Adipose tissue (tissue), 3 donors: Measurements from ENCODE around the gene BET1L. TPM values are rescaled to one million over a fixed set of nuclear protein-coding genes. Genes with fewer than 3 reads are reported as not detected.
"Not testable (repeated sequence)": the region's sequence is repeated elsewhere in the genome, so short reads cannot be mapped to it uniquely, and the experiment has no call there.

Source experiments
- H3K27ac ChIP-seq: one replicate; pipeline ENCODE4 v1.5.1; 2013; ENCODE audit warnings: low read depth, low read length
- WGBS, 3 donors: extraction: QIAGEN DNeasy Blood & Tissue Kit; methylation state at CpG; one replicate each; pipeline ENCODE4 v1.1.7; 2013; 5-methylcytosine and 5-hydroxymethylcytosine counted together
- polyA plus RNA-seq, 3 donors: library from polyadenylated mRNA; stranded (reverse); fragments of 200-250 nt; gene quantifications; one replicate each; pipeline ENCODE4 v1.2.3, GENCODE V29; 2013
- donor health status: healthy with polysubstance abuse.
- donor health status: Bipolar disorder and iron deficiency.
- donor health status: healthy.

BET1L gene
- polyA plus RNA-seq, 3 donors, result 28.1 to 49.1 (median 29.9) TPM

DNA sequence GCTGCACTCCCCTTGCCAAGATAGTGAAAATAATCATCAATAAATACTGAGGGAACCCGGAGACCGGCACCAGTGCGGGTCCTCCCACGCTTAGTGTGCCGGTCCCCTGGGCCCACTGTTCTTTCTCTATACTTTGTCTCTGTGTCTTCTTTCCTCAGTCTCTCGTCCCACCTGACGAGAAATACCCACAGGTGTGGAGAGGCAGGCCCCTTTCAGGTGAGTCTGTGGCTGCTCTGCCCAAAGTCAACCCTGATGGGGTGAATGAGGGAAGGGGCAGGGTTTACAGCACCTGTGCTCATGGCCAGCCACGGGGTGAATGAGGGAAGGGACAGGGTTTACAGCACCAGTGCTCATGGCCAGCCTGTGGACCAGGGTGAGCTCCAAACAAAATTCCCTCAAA lies 4.7 kb downstream of the BET1L start:
- 74 to 85% (median 78%) methylated on average over 8 of the region's 8 CpGs for WGBS, 3 donors
- no peak overlapping the region for H3K27ac ChIP-seq

DNA sequence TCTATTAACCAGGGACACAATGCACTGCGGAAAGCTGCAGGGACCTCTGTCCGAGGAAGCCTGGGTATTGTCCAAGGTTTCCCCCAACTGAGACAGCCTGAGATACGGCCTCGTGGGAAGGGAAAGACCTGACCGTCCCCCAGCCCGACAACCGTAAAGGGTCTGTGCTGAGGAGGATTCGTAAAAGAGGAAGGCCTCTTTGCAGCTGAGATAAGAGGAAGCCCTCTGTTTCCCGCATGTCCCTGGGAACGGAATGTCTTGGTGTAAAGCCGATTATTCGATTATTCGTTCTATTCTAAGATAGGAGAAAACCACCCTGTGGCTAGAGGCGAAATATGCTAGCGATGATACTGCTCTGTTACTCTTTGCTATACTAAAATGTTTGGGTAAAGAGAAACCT lies 5.2 kb downstream of the BET1L start:
- 52 to 81% (median 57%) methylated on average over 15 of the region's 15 CpGs for WGBS, 3 donors
- no peak overlapping the region for H3K27ac ChIP-seq

DNA sequence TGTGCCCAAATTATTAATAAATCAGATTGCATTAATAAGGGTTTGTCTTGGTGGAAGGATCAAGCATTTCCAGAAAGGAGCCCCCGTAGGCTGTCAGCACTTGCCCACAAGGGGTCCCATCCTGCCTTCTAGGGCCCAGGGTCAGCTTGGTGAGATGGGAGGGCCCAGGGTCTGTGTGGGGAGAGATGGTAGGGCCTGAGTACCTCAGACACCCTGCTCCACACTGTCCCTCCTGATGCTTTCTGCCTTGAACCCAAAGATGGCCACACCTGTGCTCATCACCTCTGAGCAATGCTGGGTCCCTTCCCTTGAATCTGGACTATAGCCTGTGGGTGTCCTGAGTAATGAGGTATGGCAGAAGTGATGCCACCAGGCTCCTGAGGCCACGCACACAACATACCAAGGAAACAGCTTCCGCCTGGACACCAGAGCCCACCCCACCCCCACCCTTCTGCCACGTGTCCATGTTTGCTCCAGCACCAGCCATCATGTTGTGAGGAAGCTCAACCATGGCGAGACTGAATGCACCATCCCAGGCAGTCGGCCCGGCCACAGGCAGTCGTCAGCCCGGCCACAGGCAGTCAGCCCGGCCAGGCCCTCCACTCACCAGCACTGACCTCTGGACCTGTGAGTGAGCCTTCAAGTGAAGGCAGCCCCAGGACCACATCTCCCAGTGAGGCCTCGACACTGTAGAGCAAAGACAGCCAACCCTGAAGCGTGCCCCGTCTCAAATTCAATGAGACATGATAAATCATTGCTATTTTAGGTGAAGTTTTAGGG lies 6.8 kb downstream of the BET1L start:
- H3K27ac ChIP-seq, result no peak overlapping the region
- 92 to 93% (median 93%) methylated on average over 13 of the region's 13 CpGs for WGBS, 3 donors

DNA sequence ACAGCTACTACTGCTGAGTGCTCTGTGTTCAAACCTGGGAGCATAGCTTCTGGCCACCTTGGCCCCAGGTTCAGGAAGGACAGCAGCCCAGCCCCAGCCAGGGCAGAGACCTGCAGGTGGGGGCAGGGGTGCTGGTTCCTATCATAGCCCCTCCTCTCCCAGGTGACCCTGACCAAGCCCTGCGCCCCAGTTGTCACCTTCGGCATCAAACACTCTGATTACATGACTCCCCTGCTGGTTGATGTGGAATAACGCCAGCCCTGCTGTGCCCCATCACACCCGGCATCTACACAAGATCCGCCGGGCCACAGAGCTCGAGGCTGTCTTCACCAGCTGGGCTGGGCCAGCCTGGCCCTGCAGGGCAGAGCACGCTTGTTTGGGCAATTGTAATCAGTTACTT lies 7.4 kb downstream of the BET1L start:
- no peak overlapping the region for H3K27ac ChIP-seq
- 69 to 87% (median 84%) methylated on average over 8 of the region's 8 CpGs for WGBS, 3 donors

DNA sequence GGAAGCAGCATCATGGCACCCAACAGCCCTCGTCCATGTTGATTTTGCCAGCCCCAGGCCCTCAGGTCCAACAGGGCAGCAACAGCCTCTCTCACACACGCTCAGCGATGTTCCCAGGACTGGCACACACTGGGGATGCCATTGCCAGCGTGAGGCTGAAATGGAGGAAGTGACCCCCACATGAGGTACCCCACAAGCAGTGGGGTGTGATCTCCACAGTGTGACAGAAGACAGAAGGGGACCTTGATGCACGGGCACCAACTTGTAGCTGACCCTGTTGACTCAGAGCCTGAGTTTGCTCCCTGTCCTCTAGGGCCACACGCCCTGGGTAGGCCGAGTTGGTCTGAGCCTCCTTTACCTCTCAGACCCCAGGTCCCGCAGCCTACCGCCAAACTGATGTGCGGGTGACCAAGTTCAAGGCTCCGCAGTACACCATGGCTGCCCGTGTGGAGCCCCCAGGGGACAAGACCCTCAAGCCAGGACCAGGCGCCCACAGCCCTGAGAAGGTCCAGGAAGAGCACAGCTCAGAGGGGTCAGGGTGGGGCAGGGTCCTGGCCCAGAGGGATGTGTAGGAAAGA lies 8.1 kb downstream of the BET1L start:
- WGBS, 3 donors, result 87 to 91% (median 90%) methylated on average over 13 of the region's 13 CpGs
- no peak overlapping the region for H3K27ac ChIP-seq

DNA sequence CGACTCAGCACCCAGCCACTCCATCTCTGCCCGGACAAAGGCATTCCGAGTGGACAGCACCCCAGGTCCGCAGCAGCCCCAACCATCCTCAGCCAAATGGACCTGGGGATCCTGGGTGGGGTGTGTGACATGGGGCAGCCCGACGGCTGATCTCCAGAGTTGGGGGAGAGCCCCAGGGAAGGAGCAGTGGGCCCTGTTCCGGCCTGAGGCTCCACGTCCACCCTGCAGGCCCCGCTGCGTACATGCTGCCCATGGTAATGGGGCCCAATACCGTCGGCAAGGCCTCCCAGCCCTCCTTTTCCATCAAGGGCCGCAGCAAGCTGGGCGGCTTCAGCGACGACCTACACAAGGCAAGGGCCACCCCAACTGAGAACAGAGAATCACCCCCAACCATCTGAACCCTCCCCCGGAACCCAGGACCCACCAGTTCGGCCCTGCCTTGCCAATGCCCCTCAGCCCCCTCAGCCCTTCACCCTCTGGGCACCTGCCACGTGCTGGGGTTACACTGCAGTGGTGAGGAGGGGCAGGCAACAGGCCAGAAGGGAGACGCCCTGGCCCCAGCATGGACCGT lies 8.9 kb downstream of the BET1L start:
- no peak overlapping the region for H3K27ac ChIP-seq
- 83 to 89% (median 88%) methylated on average over 21 of the region's 21 CpGs for WGBS, 3 donors

DNA sequence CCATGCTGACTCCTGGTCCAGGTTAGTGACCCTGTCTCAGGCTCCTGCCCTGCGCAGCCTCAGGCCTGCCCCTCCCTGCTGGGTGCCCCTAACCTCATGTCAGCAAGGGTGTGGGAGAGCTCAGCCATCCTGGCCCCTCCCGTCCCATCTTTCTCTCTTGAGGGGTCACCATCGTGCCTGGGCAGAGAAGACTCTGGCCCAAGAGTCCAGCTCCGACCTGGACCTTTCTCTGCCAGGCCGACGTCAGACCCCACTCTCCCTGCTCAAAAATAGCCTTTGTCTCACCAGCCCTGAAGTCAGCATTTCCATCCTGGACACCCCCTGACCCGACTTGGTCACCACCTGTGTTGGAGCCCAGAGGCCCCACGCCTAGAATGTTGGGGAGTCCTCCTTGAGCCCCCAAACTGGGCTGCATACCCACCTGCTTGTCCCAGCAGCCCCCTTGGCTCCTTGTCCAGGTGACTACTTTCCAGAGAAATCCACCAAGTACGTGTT lies 9.4 kb downstream of the BET1L start:
- 77 to 84% (median 83%) methylated on average over 9 of the region's 9 CpGs for WGBS, 3 donors

DNA sequence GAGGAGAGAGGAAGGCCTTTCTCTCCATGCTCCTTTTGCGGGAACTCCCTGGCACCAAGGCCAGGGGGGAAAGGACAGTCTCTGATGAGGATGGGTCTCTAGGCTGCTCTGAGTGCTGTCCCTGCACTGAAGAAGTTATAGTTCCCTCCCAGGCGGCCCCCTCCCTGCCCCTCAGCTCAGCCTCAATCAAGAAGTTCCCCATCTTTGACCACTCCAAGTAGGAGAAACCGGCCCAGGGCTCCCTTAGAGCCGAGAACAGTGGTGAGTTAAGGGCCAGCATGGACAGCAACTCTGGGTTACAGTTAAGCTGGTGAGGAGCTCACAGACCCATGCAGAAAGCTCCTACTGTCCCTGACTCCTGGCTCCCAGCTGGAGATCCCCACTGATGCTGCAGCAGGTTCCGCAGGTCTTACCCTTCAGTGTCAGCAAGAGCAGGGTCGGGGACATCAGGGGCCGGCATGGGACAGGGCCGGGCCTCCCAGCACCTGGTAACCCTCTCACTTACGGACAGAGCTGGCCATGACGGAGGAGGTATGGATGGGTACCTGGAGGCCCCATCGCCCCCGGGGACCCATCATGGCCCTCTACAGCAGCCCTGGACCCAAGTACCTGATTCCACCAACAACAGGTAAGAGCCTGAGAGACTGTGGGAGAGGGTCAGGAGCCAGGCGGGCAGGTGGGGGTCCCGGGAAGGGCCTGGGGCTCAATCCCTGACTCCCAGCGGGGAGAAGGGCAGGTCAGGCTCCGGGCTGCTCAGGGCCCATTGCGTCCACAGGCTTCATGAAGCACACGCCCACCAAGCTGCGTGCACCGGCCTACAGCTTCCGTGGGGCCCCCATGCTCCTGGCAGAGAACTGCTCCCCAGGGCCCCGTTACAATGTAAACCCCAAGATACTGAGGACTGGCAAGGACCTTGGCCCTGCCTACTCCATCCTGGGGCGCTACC lies 10.1 kb downstream of the BET1L start:
- WGBS, 3 donors, result 80 to 84% (median 82%) methylated on average over 23 of the region's 23 CpGs
- no peak overlapping the region for H3K27ac ChIP-seq

More for the DNA sequence above, 9.4 kb downstream of the BET1L start:
- no peak overlapping the region for H3K27ac ChIP-seq

DNA sequence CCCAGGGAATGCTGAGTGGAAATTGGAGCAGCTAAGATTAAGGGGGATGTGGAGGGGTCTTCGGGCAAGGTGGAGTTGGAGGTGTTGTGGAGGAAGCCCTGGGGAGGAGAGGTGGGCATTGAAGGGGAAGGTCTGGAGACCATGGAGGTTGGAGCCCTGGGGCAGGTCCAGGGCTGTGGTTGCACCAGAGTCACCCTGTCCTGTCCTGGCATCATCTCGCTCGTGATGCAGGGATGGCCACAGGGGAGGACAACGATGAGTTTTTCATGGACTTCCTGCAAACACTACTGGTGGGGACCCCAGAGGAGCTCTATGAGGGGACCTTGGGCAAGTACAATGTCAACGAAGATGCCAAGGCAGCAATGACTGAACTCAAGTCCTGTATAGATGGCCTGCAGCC lies 13.7 kb downstream of the BET1L start:
- 73 to 80% (median 76%) methylated on average over 5 of the region's 5 CpGs for WGBS, 3 donors
- not testable (repeated sequence) for H3K27ac ChIP-seq

DNA sequence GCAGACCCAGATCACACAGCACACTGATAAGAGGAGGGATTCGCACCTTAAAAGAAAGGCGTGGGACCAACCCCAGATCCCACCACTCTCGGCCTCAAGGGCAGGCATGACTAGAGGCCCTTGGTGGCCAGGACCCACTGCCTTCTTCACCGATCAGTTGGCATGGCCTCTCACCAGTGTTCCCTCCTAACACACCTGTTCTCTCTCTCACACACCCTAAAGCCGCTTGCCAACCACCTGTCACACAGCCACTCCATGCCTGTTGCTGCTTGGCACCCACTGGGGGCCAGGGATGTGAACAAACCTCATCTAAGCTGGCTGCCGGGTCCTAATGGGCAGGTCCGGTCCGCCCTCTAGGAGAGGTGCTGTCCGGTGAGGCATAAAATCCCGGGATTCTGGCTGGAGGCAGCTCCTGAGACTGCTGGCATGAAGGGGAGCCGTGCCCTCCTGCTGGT lies 14.5 kb downstream of the BET1L start, which contains the start of gene SCGB1C1:
Gene SCGB1C1 (plus strand): TSS at position 405 of the 455 bp plus-strand sequence. CDS start 22 bp downstream, at position 427.
- H3K27ac ChIP-seq, result not testable (repeated sequence)
- WGBS, 3 donors, result 57 to 82% (median 70%) methylated on average over 3 to 6 of the region's 11 CpGs

DNA sequence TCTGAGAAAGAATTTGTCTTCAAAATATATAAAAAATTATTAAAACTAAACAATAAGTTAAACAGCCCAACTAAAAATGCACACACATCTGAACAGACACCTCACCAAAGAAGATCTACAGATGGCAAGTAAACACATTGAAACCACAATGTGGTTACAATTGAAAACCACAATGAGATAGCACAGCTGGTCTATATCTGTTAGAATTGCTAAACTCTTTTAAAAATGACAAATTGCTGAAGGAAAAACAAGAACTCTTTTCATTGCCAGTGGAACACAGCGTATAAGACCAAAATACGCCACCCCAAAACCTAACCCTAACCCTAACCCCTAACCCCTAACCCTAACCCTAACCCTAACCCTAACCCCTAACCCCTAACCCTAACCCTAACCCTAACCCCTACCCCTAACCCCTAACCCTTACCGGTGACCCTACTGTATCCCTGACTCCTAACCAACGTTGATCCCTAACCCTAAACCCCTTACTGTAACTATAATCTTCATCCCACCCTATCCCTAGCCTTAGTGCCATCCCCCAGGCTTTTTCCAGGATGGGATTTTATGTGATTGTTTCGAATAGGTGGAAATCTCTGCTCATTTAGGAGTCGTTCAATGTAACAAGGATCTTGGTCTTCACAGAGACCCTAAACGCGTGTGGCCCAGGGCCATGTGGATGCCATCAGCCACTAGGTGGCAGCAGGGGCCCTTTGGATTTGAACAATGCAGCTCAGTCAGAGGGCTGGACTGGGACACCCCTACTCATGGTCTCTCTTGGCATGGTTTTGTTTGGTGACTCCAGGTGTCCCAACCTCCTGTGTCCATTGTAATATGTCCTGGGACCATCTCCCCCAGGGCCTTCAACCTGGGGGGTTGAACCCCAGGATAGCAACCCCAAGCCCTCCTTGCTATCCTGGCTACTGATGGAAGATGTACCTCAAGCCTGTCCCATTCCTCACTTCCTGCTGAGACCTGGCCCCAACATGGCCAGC lies 15.4 kb downstream of the BET1L start:
- not testable (repeated sequence) for H3K27ac ChIP-seq
- WGBS, 3 donors, result 41 to 75% (median 41%) methylated on average over 4 to 6 of the region's 8 CpGs

DNA sequence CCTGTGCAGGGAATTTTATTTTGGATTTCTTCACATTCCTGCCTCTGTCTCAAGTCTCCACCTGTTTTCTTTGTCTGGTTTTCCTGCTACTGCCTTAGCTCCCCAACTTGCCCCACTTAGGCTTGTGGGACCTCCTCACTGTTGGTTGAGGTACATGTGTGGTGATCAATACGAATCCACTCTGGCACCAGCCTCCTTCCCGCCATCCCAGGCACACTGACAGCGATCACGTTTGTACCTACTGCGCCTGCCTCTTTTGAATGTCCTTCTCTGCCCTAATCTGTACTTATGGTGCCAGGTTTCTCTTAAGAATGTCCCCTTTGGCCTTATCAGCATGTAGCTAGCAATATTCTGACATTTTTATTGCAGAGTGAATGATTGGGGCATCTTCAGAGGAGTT lies 16.7 kb downstream of the BET1L start:
- 69 to 77% (median 76%) methylated on average over 5 of the region's 5 CpGs for WGBS, 3 donors
- H3K27ac ChIP-seq, result not testable (repeated sequence)

DNA sequence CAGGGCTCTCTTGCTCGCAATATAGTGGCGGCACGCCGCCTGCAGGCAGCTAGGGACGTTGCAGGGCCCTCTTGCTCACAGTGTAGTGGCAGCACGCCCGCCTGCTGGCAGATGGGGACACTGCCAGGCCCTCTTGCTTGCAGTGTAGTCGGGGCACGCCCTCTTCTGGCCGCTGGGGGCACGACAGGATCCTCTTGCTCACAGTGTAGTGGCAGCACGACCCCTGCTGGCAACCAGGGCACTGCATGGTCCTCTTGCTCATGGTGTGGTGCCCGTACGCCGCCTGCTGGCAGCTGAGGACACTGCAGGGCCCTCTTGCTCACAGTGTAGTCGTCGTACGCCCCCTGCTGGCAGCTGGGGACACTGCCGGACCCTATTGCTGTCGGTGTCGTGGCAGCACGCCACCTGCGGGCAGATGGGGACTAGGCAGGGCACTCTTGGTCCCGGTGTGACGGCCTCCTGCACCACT lies 17.3 kb downstream of the BET1L start:
- H3K27ac ChIP-seq, result not testable (repeated sequence)
- 63 to 69% (median 68%) methylated on average over 8 to 10 of the region's 25 CpGs for WGBS, 3 donors

DNA sequence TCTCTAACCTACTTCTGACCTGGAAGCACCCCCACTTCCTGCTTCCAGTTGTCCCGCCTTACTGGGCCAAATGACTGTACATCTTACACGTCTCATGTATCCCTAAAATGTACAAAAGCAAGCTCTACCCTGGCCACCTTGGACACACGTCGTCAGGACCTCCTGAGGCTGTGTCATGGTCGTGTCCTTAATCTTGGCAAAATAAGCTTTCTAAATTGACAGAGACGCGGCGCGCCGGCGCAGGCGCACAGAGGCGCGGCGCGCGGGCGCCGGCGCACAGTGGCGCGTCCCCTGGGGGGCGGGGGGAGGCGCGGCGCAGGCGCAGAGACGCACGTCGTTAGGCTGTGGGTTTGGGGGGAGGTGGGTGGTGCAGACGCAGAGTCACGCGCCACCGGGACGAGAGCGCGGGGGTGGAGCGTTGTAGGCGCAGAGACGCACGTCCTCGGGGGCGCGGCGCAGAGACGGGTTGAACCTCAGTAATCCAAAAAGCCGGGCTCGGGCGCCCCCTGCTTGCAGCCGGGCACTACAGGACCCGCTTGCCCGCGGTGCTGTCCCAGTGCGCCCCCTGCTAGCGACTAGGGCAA lies 17.9 kb downstream of the BET1L start:
- not testable (repeated sequence) for H3K27ac ChIP-seq
- WGBS, 3 donors, result 84 to 86% (median 86%) methylated on average over 34 to 40 of the region's 55 CpGs

DNA sequence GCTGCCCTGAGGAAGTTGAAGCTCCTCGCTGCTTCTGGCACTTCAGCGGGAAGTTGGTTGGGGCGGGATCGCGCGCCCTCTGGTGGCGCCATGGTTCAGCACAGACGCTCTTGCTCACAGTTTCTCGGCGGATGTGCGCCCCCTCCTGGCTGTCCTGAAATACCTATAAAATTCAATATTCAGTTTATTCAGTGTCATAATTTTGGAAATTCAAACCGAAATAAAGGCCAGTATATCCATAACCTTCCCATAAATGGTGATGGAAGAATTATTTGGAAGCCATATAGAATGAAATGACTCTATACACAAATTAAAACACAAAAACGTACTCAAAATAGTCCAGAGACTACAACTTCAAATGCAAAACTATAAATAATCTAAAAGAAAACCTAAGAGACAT lies 27.0 kb downstream of the BET1L start:
- WGBS, 3 donors, result 0 to 3% methylated on average over 1 of the region's 13 CpGs; no CpG with 5 or more reads in 1 of the 3 donors
- H3K27ac ChIP-seq, result not testable (repeated sequence)
